Stimulated activated CD4-positive, alpha-beta T cell treated with anti-CD3 and anti-CD28 coated beads, Interleukin-1b, Interleukin-23, amount 100 ng/mL, for 1 hour (primary cell): ENCODE results near the gene SLC38A10.

Source experiments
- DNase-seq, 2 donors: peaks; one replicate each; pipeline ENCODE4 v3.0.0-alpha.2; 2020; ENCODE audit warnings: low read depth in 2 of 2

SLC38A10 gene

GRCh38 chr17:81207610-81208581, 87.2 kb downstream of the SLC38A10 start:
- no peak for DNase-seq

GRCh38 chr17:81206657-81207056, 88.5 kb downstream of the SLC38A10 start:
- DNase-seq, result no peak

GRCh38 chr17:81206166-81206565, 88.9 kb downstream of the SLC38A10 start:
- no peak for DNase-seq

- no peak for DNase-seq
These were observed 90.5 kb downstream of the SLC38A10 start for GRCh38 chr17:81204578-81204977.

GRCh38 chr17:81203136-81203535, 92.0 kb downstream of the SLC38A10 start:
- no peak for DNase-seq

GRCh38 chr17:81202318-81202717, 92.8 kb downstream of the SLC38A10 start:
- DNase-seq, result no peak

GRCh38 chr17:81200695-81201580, 94.2 kb downstream of the SLC38A10 start:
- DNase-seq, result no peak

- no peak for DNase-seq
These were observed 94.9 kb downstream of the SLC38A10 start for GRCh38 chr17:81200201-81200600.

- DNase-seq, result no peak
These were observed 95.7 kb downstream of the SLC38A10 start for GRCh38 chr17:81199482-81199830.

GRCh38 chr17:81198826-81199481, 96.2 kb downstream of the SLC38A10 start:
- DNase-seq, result no peak

- DNase-seq, result no peak
These were observed 97.1 kb downstream of the SLC38A10 start for GRCh38 chr17:81197831-81198490.

GRCh38 chr17:81197409-81197795, 97.7 kb downstream of the SLC38A10 start:
- DNase-seq, result no peak

GRCh38 chr17:81196505-81197408, 98.3 kb downstream of the SLC38A10 start:
- no peak for DNase-seq

GRCh38 chr17:81195941-81196495, 99.1 kb downstream of the SLC38A10 start:
- DNase-seq, result no peak
